Prostate gland (tissue), 2 donors: Measurements from ENCODE around the gene SMAD1. TPM values are rescaled to one million over a fixed set of nuclear protein-coding genes. Genes with fewer than 3 reads are reported as not detected.

Experiments
- DNase-seq: peaks from one replicate; pipeline ENCODE4 v3.0.0-alpha.2; 2019; ENCODE audit warnings: low spot score
- H3K27ac ChIP-seq, 2 donors: fragments of 200-600 bp; sonication (generic); 2 replicates each; pipeline ENCODE4 v1.5.1; 2017 to 2019
- H3K27me3 ChIP-seq: fragments of 200-600 bp; sonication (generic); replicated peaks from 2 replicates; pipeline ENCODE4 v1.5.1; 2019; ENCODE audit not compliant: insufficient read depth
- H3K36me3 ChIP-seq, 2 donors: fragments of 200-600 bp; sonication (generic); 1 replicate in 1 of 2; 2 replicates in 1 of 2; pipeline versions ENCODE4 v1.5.1 to v1.8.1; 2017 to 2019
- H3K4me1 ChIP-seq: fragments of 200-600 bp; sonication (generic); replicated peaks from 2 replicates; pipeline ENCODE4 v1.5.1; 2019
- H3K4me3 ChIP-seq, 2 donors: fragments of 200-600 bp; sonication (generic); 2 replicates each; pipeline ENCODE4 v1.5.1; 2017 to 2019
- H3K9me3 ChIP-seq: fragments of 200-600 bp; sonication (generic); 2 replicates; pipeline ENCODE4 v1.5.1; 2017
- POLR2A ChIP-seq: fragments of 450-650 bp; IDR thresholded peaks from one replicate; pipeline ENCODE4 v1.6.1; 2016; ENCODE audit warnings: antibody characterized with exemption, mild to moderate bottlenecking
- POLR2AphosphoS5 ChIP-seq: sonication (generic); formaldehyde crosslinking; IDR thresholded peaks from one replicate; pipeline ENCODE4 v1.6.1; 2017; ENCODE audit warnings: antibody characterized with exemption
- WGBS: methylation state at CpG from one replicate; pipeline ENCODE4 v1.1.5; 2018; 5-methylcytosine and 5-hydroxymethylcytosine counted together
- intact Hi-C: fragments of 100-400 bp; cut with DNase I; formaldehyde crosslinking; loops from one replicate; pipeline ENCODE4 v1.14.2; 2022
- total RNA-seq, 2 donors: library from RNA; depleted of rRNA; stranded (reverse); fragments of >200 nt; gene quantifications; one replicate each; pipeline ENCODE4 v1.1.0, GENCODE V29; 2016
- TF ChIP-seq, protein P1 (sequence below), 4 experiments: fragments of 200-600 bp in 2 of 4; fragments of 450-650 bp in 2 of 4; sonication (generic) in 2 of 4; IDR thresholded peaks; 1 replicate in 3 of 4; 2 replicates in 1 of 4; pipeline ENCODE4 v1.5.1; 2016 to 2019; ENCODE audit warnings: antibody characterized with exemption in 4 of 4, mild to moderate bottlenecking in 2 of 4, moderate library complexity in 2 of 4

The SMAD1 gene
- total RNA-seq, 2 donors from 2014 or later, result 21.5 to 34.3 TPM

DNA sequence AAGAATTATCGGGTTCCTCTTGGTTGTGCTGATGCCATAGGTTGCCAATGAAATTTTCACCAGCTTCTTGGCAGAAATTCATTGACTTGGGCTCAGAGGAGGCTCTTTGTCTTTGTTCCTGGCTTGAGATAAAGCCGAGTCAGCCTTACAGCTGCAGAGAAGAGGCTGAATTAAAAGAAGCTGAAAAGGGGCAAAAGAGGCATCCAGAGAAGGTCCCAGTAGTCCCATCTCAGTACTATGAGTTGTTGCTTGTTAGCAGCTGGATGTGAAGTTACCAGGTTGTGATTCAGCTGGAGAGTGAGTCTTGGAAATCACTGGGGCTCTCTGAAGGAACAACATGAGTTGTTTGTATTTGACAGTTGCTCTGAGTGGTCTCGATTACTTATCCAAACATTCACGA lies 59.7 kb downstream of the SMAD1 start:
- intact Hi-C loops, result loop anchor here (10.0 kb wide), 1 partner anchor 57 kb away; the partner anchor contains the start of gene SMAD1
- no peaks in the 10 kb centered on the region for H3K4me1 ChIP-seq
- DNase-seq, result no peak
- H3K4me3 ChIP-seq, result no peak overlapping the region
- H3K27ac ChIP-seq, result no peak overlapping the region
- 36% methylated on average over 4 of the region's 4 CpGs for WGBS
- H3K27me3 ChIP-seq, result no peaks in the 10 kb centered on the region
- no peaks in the 10 kb centered on the region for H3K36me3 ChIP-seq
- H3K9me3 ChIP-seq, result no peaks in the 10 kb centered on the region
- TF ChIP-seq, protein P1, sequence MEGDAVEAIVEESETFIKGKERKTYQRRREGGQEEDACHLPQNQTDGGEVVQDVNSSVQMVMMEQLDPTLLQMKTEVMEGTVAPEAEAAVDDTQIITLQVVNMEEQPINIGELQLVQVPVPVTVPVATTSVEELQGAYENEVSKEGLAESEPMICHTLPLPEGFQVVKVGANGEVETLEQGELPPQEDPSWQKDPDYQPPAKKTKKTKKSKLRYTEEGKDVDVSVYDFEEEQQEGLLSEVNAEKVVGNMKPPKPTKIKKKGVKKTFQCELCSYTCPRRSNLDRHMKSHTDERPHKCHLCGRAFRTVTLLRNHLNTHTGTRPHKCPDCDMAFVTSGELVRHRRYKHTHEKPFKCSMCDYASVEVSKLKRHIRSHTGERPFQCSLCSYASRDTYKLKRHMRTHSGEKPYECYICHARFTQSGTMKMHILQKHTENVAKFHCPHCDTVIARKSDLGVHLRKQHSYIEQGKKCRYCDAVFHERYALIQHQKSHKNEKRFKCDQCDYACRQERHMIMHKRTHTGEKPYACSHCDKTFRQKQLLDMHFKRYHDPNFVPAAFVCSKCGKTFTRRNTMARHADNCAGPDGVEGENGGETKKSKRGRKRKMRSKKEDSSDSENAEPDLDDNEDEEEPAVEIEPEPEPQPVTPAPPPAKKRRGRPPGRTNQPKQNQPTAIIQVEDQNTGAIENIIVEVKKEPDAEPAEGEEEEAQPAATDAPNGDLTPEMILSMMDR (IDR thresholded peaks at IDR 0.05), result no peak
- no peak for TF ChIP-seq POLR2A
- TF ChIP-seq POLR2AphosphoS5, result no peak

DNA sequence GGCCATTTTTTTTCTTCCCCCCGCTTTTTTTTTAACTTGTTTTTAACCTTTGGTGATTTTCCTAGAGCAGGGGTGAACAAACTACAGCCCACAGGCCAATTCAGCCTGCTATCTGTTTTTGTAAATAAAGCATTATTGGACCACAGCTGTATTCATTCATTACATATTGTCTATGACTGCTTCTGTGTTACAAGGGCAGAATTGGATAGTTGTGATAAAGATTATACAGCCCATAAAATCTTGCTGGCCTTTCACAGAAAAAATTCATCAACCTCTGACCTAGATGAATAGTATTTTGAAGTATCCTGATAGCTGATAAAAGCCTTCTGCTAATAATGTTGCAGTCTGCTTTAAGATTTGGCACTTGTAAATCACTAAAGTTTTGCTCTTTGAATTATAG lies 63.4 kb downstream of the SMAD1 start:
- TF ChIP-seq, protein P1 (IDR thresholded peaks at IDR 0.05), result no peak
- no peak for TF ChIP-seq POLR2A
- TF ChIP-seq POLR2AphosphoS5, result no peak
- no peaks in the 10 kb centered on the region for H3K9me3 ChIP-seq
- WGBS, result 55% methylated on average over 1 of the region's 1 CpG
- H3K36me3 ChIP-seq, result no peaks in the 10 kb centered on the region
- H3K4me3 ChIP-seq, result no peak overlapping the region
- H3K27ac ChIP-seq, result peak overlapping the region in 1 of 2 donors; percentile 4
- H3K27me3 ChIP-seq, result no peaks in the 10 kb centered on the region
- intact Hi-C loops, result loop anchor here (10.0 kb wide), 1 partner anchor 60 kb away; the partner anchor contains the start of gene SMAD1
- H3K4me1 ChIP-seq, result no peaks in the 10 kb centered on the region
- no peak for DNase-seq

DNA sequence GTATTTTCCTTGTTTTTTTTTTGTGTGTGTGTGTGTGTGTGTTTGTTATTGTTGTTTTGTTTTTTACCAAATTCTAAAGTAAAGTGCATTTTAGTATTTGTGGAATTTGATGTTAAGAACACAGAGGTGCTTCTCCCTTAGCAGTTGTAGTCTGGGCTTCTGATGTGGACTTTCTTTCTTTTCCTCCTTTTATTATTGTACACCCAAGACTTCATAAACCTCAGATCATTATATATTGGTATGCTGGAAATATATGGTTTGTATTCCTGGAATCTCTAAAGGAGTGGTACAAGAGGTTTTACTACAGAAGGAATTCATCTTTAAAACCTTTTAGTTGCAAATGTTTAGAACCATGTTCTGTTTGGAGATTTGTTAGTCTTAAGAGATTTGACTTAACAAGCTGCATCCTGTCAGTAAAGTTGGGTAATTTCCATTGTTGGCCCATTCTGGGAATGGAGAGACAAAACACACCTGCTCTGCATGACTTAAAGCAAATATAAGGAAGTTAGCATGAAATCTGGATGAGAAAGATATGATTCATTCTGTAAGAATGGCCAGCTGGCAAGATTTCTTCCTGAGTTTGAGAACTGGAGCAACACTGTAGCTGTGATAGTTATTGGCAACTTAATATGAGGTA lies 64.0 kb downstream of the SMAD1 start:
- DNase-seq, result peak; percentile 79
- Histone ChIP-seq H3K4me1 (no peaks in the 10 kb centered on the region), H3K27me3 (no peaks in the 10 kb centered on the region), H3K27ac (no peak overlapping the region), H3K9me3 (no peaks in the 10 kb centered on the region), H3K4me3 (no peak overlapping the region), H3K36me3 (no peaks in the 10 kb centered on the region)
- intact Hi-C loops, result loop anchor here (10.0 kb wide), 1 partner anchor 61 kb away; the partner anchor contains the start of gene SMAD1
- TF ChIP-seq, protein P1 (IDR thresholded peaks at IDR 0.05), result no peak
- TF ChIP-seq POLR2AphosphoS5, result peak; percentile 90

DNA sequence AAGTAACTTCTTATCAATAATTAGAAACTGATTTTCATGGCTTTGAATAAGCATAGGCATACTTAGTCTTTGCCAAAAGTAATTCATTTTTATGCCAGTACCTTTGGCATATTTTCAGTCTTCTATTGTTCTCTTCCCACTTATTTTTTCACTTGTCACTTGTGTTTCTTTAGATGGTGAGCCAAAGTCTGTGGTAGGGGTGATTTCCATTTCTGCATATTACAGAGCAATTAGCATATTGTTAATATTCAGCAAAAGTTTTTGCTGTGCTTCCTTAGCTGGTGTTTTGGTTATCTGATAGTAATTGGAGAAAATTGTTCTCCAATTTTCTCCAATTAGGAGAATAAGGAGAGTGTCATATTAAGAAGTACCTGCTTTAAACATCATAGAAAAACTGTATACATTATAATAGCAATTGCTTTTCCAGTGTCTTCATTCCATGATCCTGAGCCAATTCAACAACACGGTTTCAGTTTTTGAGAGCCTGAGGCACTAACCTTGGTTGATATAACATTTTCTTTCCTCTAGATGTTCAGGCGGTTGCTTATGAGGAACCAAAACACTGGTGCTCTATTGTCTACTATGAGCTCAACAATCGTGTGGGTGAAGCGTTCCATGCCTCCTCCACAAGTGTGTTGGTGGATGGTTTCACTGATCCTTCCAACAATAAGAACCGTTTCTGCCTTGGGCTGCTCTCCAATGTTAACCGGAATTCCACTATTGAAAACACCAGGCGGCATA lies 64.7 kb downstream of the SMAD1 start:
- no peak for TF ChIP-seq POLR2AphosphoS5
- peak overlapping the region in 1 of 2 donors; percentile 13 for H3K27ac ChIP-seq

DNA sequence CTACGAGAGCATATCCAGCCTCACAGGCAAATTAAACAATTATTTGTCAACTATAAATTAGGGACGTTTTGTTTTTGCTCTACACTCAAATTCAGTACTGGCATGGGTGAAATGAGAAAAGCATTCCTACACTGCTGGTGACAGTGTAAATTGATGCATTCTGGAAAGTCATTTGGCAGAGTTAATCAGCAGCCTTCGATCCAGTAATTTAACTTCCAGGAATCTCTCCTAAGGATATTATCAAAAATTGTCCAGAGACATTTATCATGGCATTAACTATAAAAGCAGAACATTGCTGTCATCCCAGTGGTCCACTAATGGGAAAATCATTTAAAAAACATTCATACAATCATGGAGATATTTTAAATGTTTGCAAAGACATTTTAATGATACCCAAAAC lies 70.0 kb downstream of the SMAD1 start:
- no peaks in the 10 kb centered on the region for H3K27me3 ChIP-seq
- no peaks in the 10 kb centered on the region for H3K4me1 ChIP-seq
- no peaks in the 10 kb centered on the region for H3K9me3 ChIP-seq
- H3K27ac ChIP-seq, result no peak overlapping the region
- H3K4me3 ChIP-seq, result no peak overlapping the region
- intact Hi-C loops, result no loop called here
- TF ChIP-seq POLR2A (no peak), POLR2AphosphoS5 (no peak)
- TF ChIP-seq, protein P1 (IDR thresholded peaks at IDR 0.05), result no peak
- no peaks in the 10 kb centered on the region for H3K36me3 ChIP-seq
- no peak for DNase-seq
- 24% methylated on average over 3 of the region's 3 CpGs for WGBS

More for the DNA sequence above, 64.7 kb downstream of the SMAD1 start:
- Histone ChIP-seq H3K36me3 (no peaks in the 10 kb centered on the region), H3K4me1 (no peaks in the 10 kb centered on the region), H3K9me3 (no peaks in the 10 kb centered on the region), H3K27me3 (no peaks in the 10 kb centered on the region), H3K4me3 (no peak overlapping the region)
- 45% methylated on average over 7 of the region's 7 CpGs for WGBS
- intact Hi-C loops, result loop anchor here (10.0 kb wide), 1 partner anchor 62 kb away; the partner anchor contains the start of gene SMAD1
- DNase-seq, result no peak
